ENCODE results near the gene SERTAD1. TPM values are rescaled to one million over a fixed set of nuclear protein-coding genes. Genes with fewer than 3 reads are reported as not detected.
"Not testable (repeated sequence)": the region's sequence is repeated elsewhere in the genome, so short reads cannot be mapped to it uniquely, and the experiment has no call there.

Gene SERTAD1
- total RNA-seq, 1 donor from 2014 or later, result 13.4 TPM

GRCh38 chr19:40438284-40438683, 12.5 kb upstream of the SERTAD1 start:
- no peak for DNase-seq
- intact Hi-C loops (cut with micrococcal nuclease), result no loop called here
- ChIA-PET POLR2A (interaction anchor here (1.0 to 1.4 kb wide), 2 partner anchors 11 to 18 kb away, joined by 5 to 8 read pairs; no protein-coding TSS in a partner anchor), CTCF (no interaction called here)
- no peaks in the 10 kb centered on the region for H3K27me3 Mint-ChIP-seq
- peaks cover 57% of the 10 kb centered on the region for H3K4me1 Mint-ChIP-seq
- H3K9me3 Mint-ChIP-seq, result no peaks in the 10 kb centered on the region
- ATAC-seq (ENCODE audit: low read depth), result no peak
- peaks cover 30% of the 10 kb centered on the region for H3K36me3 Mint-ChIP-seq (ENCODE audit: low read depth)
- TF ChIP-seq CTCF (IDR thresholded peaks at IDR 0.05), result no peak
- H3K27ac Mint-ChIP-seq, result peak overlapping the region; percentile 39
- H3K4me3 Mint-ChIP-seq, result no peak overlapping the region

GRCh38 chr19:40433391-40434216, 7.8 kb upstream of the SERTAD1 start:
- intact Hi-C loops (cut with micrococcal nuclease), result loop anchor here (2.0 kb wide), 1 partner anchor 13 kb away; no protein-coding TSS in a partner anchor
- DNase-seq (peak; percentile 63), ATAC-seq (ENCODE audit: low read depth) (peak; percentile 74)
- Mint-ChIP-seq H3K36me3 (ENCODE audit: low read depth) (no peaks in the 10 kb centered on the region), H3K27me3 (no peaks in the 10 kb centered on the region), H3K4me3 (peak overlapping the region; percentile 87), H3K9me3 (no peaks in the 10 kb centered on the region), H3K27ac (peak overlapping the region; percentile 94), H3K4me1 (peaks cover 39% of the 10 kb centered on the region)
- ChIA-PET POLR2A (interaction anchor here (0.8 to 4.4 kb wide), 6 partner anchors 8 to 172 kb away, joined by 3 to 48 read pairs (median 19); partner anchors contain the start of genes BLVRB, SERTAD1 and SERTAD3), CTCF (interaction anchor here (0.9 to 1.4 kb wide), 3 partner anchors 8 to 201 kb away, joined by 3 to 5 read pairs (median 3); partner anchors contain the start of genes SERTAD1 and SERTAD3)
- no peak for TF ChIP-seq CTCF (IDR thresholded peaks at IDR 0.05)

GRCh38 chr19:40432760-40433159, 7.0 kb upstream of the SERTAD1 start:
- ChIA-PET POLR2A (interaction anchor here (0.6 to 4.4 kb wide), 5 partner anchors 11 to 1587 kb away, joined by 3 to 48 read pairs (median 7); partner anchors contain the start of gene SERTAD3), CTCF (interaction anchor here (1.4 kb wide), 1 partner anchor 11 kb away, joined by 5 read pairs; the partner anchor contains the start of gene SERTAD3)
- ATAC-seq (ENCODE audit: low read depth); DNase-seq; H3K36me3 Mint-ChIP-seq (ENCODE audit: low read depth); H3K27me3 Mint-ChIP-seq; H3K9me3 Mint-ChIP-seq; intact Hi-C loops (cut with micrococcal nuclease): not testable (repeated sequence)
- Mint-ChIP-seq H3K27ac (peak overlapping the region; percentile 94), H3K4me3 (peak overlapping the region; percentile 87), H3K4me1 (peaks cover 34% of the 10 kb centered on the region)

GRCh38 chr19:40431698-40432097, 5.9 kb upstream of the SERTAD1 start:
- ChIA-PET CTCF (no interaction called here), POLR2A (interaction anchor here (3.9 to 4.4 kb wide), 2 partner anchors 10 to 12 kb away, joined by 34 to 48 read pairs; partner anchors contain the start of gene SERTAD3)
- Mint-ChIP-seq H3K9me3 (no peaks in the 10 kb centered on the region), H3K4me3 (no peak overlapping the region), H3K36me3 (ENCODE audit: low read depth) (no peaks in the 10 kb centered on the region), H3K27ac (peak overlapping the region; percentile 3), H3K4me1 (peaks cover 37% of the 10 kb centered on the region), H3K27me3 (no peaks in the 10 kb centered on the region)
- intact Hi-C loops (cut with micrococcal nuclease), result no loop called here
- no peak for TF ChIP-seq CTCF (IDR thresholded peaks at IDR 0.05)
- no peak for ATAC-seq (ENCODE audit: low read depth)
- DNase-seq, result no peak

GRCh38 chr19:40430242-40430641, 4.5 kb upstream of the SERTAD1 start:
- H3K4me3 Mint-ChIP-seq; CTCF ChIA-PET; H3K27me3 Mint-ChIP-seq; H3K9me3 Mint-ChIP-seq; ATAC-seq (ENCODE audit: low read depth); DNase-seq; H3K27ac Mint-ChIP-seq; intact Hi-C loops (cut with micrococcal nuclease); H3K36me3 Mint-ChIP-seq (ENCODE audit: low read depth): not testable (repeated sequence)
- peaks cover 33% of the 10 kb centered on the region for H3K4me1 Mint-ChIP-seq
- POLR2A ChIA-PET, result interaction anchor here (0.7 to 1.4 kb wide), 4 partner anchors 9 to 1577 kb away, joined by 4 to 7 read pairs (median 6); no protein-coding TSS in a partner anchor

- H3K27me3 Mint-ChIP-seq; DNase-seq; ATAC-seq (ENCODE audit: low read depth); CTCF ChIA-PET; H3K4me3 Mint-ChIP-seq; H3K36me3 Mint-ChIP-seq (ENCODE audit: low read depth); intact Hi-C loops (cut with micrococcal nuclease); H3K27ac Mint-ChIP-seq; H3K9me3 Mint-ChIP-seq: not testable (repeated sequence)
- POLR2A ChIA-PET, result interaction anchor here (1.2 to 4.2 kb wide), 2 partner anchors 15 to 25 kb away, joined by 3 to 89 read pairs; partner anchors contain the start of gene SERTAD3
- peaks cover 26% of the 10 kb centered on the region for H3K4me1 Mint-ChIP-seq
These were observed 2.4 kb upstream of the SERTAD1 start for GRCh38 chr19:40428197-40428596.

Data from activated B cell treated with CpG ODN at 0.5 μM for 24 hours (primary cell).